Left colon (tissue), 2 donors: Measurements from ENCODE around the gene TRIAP1. TPM values are rescaled to one million over a fixed set of nuclear protein-coding genes. Genes with fewer than 3 reads are reported as not detected.
"Not testable (repeated sequence)": the region's sequence is repeated elsewhere in the genome, so short reads cannot be mapped to it uniquely, and the experiment has no call there.

ENCODE experiments used
- ATAC-seq: fragments of 200-7000 bp; cut with Tn5 transposase; one replicate; pipeline ENCODE4 v1.9.1; 2020; ENCODE audit warnings: mild to moderate bottlenecking, moderate library complexity
- DNase-seq, 2 donors: peaks; one replicate each; pipeline ENCODE4 v3.0.0-alpha.2; 2020
- intact Hi-C, 2 donors: fragments of 100-400 bp; cut with DNase I in 1 of 2; cut with micrococcal nuclease in 1 of 2; formaldehyde crosslinking; loops; one replicate each; pipeline versions ENCODE4 v1.11.2 to v1.14.0; 2022; cut with DNase I, micrococcal nuclease
- long read RNA-seq: library from polyadenylated mRNA; unstranded; transcript quantifications from one replicate; pipeline ENCODE4 v2.0.0, GENCODE V29; 2021
- total RNA-seq, 2 donors: library from RNA; stranded (reverse); fragmentation: NEBNext Ultra II Directional; extraction: Animal tissue kit (Norgen Biotek cat#: 25700); gene quantifications; one replicate each; pipeline ENCODE4 v1.2.1, GENCODE V29; 2021
- donor health status: DM: no; HTN: no; CAD: no.
- donor health status: DM: yes; HTN: yes; CAD: no.

The TRIAP1 gene
- 10 to 100 TPM; 14.1 to 20.1 TPM for total RNA-seq
- long read RNA-seq, transcript TRIAP1-202 (2 exons, 1,182 nt), result major isoform, 14 of 17 reads
- long read RNA-seq, partial matches to known transcripts, result 0 of 17 reads
- long read RNA-seq, other reads (novel, unspliced or antisense), result 2 of 17 reads

DNA sequence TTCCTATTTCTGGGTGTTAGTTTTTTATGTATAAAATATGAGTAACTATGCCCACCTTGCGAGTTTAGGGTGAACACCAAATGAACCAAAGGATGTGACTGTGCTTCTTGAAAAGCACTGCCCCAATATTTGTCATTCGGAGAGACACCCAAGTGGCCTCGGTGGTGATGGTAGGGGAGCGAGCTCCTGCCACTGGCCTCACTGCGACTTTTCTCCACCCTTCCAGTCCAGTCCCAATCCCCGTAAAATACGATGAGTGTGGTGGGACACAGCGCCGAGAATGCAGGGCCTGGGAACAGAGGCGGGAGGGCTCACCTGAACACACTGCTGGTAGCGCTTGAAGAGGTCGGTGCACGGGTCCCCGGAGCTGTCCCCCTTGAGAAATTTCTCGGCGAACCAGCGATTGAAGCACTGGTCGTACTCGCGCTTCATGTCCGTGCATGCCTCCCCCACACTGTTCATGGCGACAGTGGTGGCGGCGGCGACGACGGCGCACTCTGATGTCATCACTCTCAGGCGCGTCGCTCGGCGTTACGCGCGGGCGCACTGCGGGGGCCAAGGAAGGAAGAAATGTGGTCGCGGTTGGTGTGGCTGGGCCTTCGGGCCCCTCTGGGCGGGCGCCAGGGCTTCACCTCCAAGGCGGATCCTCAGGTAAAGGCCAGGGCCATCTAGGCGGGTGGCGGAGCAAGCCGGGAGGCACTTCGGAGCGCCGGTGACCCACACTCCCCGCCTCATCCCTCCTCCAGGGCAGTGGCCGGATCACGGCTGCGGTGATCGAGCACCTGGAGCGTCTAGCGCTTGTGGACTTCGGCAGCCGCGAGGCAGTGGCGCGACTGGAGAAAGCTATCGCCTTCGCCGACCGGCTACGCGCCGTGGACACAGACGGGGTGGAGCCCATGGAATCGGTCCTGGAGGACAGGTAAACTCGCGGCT, at the start of gene TRIAP1, which contains the start of gene GATC:
Gene TRIAP1 (minus strand): TSS at position 474 of the 933 bp plus-strand sequence. CDS start 12 bp downstream, at position 462.
Gene GATC (plus strand): TSS at position 534 of the 933 bp plus-strand sequence. CDS start 37 bp downstream, at position 571.
- intact Hi-C loops, result no loop called here
- ATAC-seq, result peak; percentile 96
- DNase-seq, result peak; percentile 79 to 91

DNA sequence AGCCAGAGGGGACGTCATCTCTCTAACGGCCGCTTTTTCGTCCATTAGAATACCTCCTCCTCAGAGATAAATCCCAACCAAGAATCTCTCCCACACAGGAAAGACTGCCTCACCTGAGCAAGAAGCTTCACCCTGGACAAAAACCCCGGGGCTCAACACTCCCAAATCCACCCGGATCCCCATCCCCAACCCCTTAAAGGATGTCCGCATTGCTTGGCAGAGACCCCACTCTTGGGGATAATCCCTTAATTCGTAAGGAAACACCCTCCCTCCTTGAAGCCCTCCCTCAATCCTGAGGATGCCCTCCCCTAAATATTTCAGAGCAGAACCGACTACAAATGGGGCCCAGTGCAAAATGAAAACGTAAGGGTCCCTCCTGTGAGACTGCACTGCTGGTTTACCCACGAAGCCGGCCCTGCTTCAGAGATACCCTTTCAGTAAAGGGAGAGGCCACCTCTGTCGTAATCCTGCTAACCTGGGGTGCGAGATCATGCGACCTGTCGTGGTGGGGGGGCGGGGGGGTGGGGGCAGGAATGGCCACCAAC, 49.1 kb upstream of the TRIAP1 start:
- intact Hi-C loops, result no loop called here
- DNase-seq (no peak), ATAC-seq (peak; percentile 0)

DNA sequence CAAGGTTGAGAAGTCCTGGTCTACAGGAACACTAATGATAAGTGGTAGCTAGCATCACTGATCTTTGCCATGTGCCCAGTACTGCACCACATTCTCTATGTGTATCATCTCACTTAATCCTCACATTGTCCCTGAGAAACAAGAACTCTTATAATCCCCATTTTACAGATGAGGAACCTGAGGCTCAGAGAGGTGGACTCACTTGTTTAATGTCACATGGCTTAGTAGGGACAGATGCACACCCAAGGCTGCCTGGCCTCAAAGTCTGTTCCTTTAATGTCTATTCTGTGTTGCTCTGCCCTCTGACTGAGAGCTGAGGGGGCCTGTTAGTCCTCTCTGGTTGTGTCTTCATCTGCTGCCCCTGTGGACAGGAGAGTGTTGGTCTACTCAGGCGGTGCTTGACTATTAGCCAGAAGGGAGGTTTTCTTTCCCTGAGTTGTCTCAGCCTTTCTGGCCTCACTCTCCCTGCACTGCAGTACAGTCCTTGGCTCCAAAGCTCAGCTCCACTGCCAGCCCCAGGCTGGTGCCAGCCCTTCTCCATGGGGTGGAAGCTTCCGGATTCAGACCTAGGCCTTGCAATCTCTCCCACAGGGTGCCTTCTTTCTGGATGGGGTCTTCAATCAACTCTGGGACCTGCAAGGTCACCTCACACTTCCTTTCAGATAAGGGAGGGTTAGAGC, 44.8 kb upstream of the TRIAP1 start:
- no peak for ATAC-seq
- DNase-seq, result no peak
- intact Hi-C loops, result no loop called here

DNA sequence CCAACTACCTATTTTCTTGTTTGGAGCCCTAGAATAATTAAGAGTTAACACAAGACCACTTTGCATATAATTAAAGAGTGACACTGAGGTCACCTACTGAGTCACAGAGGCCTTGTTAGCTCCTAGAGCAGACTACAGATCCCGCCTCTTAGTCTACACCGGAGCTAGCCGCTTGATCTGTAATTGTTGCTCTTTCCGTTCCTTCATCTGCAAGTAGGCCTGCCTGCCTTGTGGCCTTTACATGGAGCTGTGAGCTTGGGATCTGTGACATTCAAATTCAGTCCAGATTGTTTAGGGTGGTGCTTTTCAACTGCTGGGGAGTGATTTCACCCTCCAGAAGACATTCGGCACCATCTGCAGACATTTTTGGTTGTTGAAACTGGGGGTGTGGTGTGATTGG, 44.1 kb upstream of the TRIAP1 start:
- ATAC-seq (no peak), DNase-seq (no peak)
- intact Hi-C loops, result no loop called here

DNA sequence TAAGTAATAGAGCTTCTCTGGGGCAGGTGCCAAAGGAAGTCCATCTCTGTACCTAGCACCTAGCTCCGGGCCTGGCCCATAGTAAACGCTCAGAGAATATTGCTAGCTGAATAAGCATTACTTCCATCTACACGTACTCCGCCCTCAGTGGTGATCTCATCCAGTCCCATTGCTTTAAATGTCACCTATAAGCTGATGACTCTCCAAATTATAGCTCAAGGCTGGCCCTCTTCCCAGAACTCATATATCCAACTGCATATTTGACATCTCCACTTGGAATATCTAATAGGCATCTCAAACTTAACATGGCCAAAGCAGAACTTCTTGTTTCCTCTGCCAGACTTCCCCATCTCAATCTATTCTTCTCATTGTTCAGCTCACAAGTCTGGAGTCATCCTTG, 42.8 kb upstream of the TRIAP1 start:
- intact Hi-C loops, result no loop called here
- DNase-seq (peak in 1 of 2 donors; percentile 18), ATAC-seq (peak; percentile 94)

DNA sequence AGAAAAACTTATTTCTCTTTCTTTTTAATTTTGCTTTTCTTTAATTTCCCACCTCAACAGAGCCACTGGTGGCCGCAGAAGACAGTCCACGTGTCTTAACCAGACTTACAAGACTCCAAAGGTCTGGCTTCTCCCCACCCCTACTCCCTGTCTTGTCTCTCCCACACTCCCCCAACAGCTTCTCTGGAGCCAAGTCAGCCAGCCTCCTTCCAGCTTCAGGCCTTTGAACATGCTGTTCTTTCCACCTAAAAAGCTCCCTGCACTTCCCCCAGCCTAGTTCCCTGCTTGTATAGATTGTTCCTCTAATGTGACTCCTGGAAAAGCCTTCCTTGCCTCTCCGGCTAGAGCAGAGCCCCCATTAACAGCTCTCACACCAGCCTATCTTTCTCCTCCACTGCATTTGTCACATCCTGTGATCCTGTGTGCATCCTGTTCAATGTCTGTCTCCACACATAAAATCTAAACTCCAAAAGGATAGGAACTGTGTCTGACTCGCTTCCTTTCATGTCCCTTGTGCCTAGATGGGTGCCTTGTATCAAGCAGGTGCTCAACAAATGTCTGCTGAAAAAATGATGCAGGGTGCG, 42.0 kb upstream of the TRIAP1 start:
- ATAC-seq (no peak), DNase-seq (no peak)
- intact Hi-C loops, result no loop called here

DNA sequence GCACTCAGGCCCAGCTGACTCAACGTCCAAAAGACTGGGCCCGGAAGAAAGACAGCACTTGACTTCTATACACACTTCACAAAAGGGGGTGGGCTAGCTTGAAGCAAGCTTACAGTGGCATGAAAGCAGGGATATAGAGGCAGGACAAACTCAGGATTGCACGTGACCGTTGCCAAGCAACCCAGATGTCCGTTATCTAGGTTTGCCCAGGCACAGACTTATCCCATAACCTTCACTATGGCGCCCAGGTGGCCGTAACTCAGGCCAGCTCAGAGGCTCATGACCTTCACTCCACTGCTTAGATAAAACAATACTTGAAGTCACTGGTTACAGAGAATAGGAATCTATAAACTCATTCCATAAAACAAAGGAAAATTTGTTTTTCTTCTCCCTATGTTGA, 41.4 kb upstream of the TRIAP1 start:
- ATAC-seq, DNase-seq, intact Hi-C loops: not testable (repeated sequence)

DNA sequence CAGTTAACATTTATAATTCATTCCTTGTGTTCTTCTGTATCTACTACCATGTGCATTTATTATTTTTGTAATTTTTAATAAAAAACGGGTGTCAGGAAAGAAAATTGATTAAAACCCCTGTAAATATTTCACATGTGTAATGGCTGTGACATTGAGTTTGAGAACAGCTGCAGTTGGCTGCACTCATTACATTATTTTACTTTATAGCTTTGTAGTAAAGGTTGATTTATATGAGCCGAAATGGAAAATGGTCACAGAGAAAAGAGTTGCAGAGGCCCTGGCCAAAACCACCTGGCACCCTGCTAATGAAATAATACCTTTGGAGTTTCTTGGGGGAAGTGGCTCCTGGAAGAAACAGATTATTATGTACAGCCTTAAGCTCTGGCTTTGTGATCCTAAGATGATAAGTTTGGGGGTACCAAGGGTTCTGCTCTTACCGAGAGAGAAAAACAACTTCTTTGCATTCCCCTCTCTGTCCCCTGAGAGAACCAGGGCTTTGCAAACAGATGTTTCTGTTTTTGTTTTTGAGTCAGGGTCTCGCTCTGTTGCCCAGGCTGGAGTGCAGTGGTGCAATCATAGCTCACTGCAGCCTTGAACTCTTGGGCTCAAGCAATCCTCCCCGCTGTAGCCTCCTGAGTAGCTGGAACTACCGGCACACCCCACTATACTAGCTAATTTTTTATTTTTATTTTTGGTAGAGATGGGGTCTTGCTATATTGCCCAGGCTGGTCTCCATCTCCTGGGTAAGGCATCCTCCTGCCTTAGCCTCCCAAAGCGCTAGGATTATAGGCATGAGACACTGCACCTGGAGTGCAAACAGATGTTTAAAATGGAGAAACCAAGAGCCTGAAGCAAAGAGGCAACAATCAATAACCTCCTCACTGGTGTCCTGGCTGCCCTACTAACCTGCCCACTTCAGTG, 40.0 kb upstream of the TRIAP1 start:
- no peak for DNase-seq
- ATAC-seq, result no peak
- intact Hi-C loops, result no loop called here

DNA sequence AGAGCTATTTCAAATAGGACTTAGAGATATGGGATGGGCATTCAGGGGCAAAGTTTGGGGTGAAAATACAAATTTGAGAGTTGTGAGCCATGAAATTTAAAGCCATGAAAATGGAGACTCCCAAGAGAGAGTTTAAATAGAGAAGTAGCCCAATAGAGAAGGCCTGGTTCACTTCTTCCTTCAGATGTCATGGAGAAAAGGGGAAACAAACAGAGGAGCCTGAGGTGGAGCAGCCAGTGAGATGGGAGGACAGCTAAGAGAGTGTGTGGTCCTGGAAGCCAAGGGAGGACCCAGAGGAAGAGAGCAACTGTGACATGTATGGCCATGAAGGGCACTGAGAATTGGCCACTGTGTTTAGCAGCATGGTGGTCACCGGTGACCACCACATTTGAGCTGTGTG, 37.4 kb upstream of the TRIAP1 start:
- ATAC-seq, result no peak

DNA sequence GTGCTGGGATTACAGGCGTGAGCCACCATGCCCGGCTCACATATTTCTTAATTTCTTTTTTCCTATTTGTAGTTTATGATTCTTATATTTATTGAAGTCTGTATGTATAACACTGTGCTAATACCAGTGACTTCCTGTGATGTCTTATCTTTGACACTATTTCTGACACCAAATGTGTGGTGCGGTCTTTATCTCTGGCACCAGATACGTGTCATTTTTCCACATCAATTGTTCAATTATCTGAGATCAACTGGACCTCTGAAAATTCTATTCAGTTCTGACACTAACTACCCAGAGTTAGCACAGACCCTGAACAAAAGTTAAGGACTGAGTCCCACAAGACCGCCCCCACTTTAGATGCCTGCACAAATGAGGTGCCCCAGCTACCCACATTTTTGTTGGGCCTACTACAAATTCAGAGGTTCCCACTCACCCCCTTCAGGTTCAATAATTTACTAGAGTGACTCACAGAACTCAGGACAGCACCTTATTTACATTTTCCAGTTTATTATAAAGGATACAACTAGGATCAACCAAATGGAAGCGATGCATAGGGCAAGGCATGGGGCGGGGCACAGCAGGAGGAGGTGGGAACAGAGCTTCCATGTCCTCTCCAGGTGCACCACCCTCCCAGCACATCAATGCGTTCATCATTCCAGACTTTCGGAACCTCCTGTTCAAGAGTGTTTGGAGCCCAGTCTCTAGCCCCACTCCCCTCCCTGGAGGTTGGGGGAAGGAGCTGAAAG, 35.0 kb upstream of the TRIAP1 start:
- no peak for DNase-seq
- no peak for ATAC-seq
- intact Hi-C loops, result no loop called here

More for the DNA sequence above, 37.4 kb upstream of the TRIAP1 start:
- DNase-seq, result no peak
- intact Hi-C loops, result no loop called here

DNA sequence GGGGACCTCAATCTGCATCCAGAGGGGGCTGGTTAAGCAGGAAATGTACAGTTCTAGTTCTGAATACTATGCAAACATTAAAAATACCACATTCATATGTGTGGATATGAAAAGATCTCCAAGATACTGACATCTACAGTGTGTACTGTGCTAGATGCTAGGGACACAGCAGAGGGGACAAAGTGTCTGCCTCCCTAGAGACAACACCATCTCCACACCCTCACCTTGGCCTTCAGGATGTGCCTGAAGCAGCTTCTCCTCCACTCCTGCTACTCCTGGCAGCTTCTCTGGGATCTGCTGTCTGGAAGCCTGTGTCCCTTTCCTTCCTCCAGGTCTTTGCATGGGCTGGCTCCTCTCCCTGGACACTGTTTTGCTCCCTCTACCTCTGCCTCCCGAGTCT, 34.0 kb upstream of the TRIAP1 start:
- intact Hi-C loops, result no loop called here
- ATAC-seq (no peak), DNase-seq (no peak)

DNA sequence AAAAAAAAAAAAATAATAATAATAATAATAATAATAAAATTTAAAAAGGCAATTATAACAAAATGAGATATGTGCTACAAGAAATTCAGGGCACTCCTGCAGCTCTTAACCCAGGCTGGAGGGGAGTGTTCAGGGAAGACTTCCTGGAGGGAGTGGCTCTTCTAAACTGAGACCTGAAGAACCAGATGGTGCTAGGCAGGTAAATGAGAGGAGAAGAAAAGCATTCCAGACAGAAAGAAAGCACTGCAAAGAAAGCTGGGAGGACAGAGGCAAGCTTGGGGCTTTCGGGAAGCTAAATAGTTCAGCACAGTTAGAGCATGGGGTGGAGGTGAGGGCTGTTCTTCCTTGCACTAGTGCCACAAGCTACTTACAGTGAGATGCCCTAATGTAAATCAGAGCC, 33.3 kb upstream of the TRIAP1 start:
- intact Hi-C loops, result no loop called here
- ATAC-seq, result peak; percentile 73

DNA sequence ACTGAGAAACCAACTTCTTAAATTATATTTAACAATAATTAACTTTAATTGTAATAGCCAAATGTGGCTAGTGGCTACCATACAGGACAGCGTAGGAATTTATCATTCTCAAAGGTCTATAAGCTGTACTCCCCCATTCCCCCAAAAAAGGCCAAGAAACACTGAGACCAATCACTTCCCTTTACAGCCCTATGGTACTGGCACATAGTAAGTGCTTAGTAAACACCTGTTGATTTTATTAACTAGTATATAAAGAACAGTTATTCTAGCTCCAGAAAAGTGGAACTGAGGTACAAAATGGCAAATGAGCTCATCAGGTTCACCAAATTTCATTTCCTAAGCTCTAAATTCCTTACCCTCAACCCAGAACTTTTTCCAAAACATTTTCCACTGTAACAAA, 29.5 kb upstream of the TRIAP1 start:
- intact Hi-C loops, result no loop called here
- no peak for DNase-seq
- no peak for ATAC-seq

More for the DNA sequence above, 33.3 kb upstream of the TRIAP1 start:
- DNase-seq, result no peak

DNA sequence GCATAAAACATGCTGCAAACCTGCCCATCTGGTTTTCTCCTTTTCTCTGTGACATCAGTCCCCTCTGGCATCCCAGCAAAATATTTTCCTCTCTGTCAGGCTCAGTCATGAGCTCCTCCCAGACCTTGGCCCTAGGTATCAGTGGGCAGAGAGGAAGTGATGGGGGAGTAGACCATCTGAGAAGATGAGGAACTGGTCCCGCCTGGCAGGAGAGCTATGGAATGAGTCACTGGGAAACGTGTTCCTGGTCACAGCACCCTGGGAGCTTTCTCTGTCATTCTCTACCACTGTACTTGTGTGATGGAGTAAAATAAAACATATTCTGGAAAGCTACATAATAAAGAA, 28.4 kb upstream of the TRIAP1 start:
- intact Hi-C loops, result no loop called here
- ATAC-seq (peak; percentile 58), DNase-seq (no peak)

DNA sequence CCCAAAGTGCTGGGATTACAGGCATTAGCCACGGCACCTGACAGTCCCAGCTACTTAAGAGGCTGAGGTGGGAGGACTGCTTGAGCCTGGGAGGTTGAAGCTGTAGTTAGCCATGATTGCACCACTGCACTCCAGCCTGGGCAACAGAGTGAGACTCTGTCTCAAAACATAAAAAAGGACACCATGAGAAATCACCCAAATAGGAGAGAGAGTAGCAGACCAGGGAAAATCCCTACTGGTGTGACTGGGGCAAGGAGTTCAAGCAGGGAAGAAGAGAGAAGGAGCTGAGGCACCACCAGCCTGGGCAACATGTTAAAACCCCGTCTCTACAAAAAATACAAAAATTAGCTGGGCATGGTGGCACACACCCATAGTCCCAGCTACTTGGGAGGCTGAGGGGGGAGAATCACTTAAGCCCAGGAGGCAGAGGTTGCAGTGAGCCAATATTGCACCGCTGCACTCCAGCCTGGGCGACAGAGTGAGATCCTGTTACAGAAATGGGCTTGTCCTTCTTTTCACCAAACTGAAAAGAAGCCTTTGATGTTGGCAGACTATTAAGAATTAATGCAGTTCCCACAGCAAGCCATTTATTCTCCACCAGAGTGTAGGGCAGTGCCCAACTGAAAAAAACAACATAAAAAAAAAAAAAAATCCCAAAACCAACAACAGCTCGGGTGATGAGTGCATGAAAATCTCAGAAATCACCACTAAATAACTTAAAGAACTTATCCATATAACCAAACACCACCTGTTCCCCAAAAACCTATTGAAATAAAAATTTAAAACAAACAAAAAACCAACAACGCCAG, 27.8 kb upstream of the TRIAP1 start:
- ATAC-seq, result no peak
- intact Hi-C loops, result no loop called here
- no peak for DNase-seq

DNA sequence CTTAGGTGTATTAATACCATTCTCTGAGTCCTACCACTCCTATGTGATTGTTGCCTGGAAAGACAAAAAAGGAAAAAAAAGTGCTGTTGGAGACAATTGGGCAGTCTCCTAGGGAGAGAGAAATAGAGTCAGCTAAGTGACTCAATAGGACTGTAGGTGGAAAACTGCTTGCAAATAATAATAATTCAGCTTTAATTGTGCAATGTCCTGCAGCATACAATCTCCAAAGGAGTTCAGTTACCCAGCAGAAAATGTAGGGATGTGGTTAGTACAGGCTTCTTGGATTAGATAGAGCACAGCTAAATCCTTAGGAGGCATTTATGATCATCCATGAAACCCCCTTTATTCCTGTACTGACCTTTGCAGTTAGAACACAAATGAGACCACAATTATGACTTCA, 26.3 kb upstream of the TRIAP1 start:
- intact Hi-C loops, result no loop called here

More for the DNA sequence above, 26.3 kb upstream of the TRIAP1 start:
- ATAC-seq (no peak), DNase-seq (no peak)
